Loucy (cell line): ENCODE results near the gene HPSE2.

Source experiments
- H2AFZ ChIP-seq: fragments of 200-600 bp; sonication (generic); 2 replicates; pipeline ENCODE4 v1.6.0; 2016; ENCODE audit warnings: antibody characterized with exemption, mild to moderate bottlenecking, low read length, moderate library complexity
- H3F3A ChIP-seq: fragments of 200-600 bp; 2 replicates; pipeline ENCODE4 v1.6.0; 2016; ENCODE audit warnings: antibody characterized with exemption, low read depth, mild to moderate bottlenecking
- H3K27me3 ChIP-seq: fragments of 200-600 bp; sonication (generic); 2 replicates; pipeline ENCODE4 v1.6.1; 2014; ENCODE audit warnings: low read length, mild to moderate bottlenecking; ENCODE audit not compliant: insufficient read depth, poor library complexity, severe bottlenecking
- H3K36me3 ChIP-seq: fragments of 200-600 bp; sonication (generic); 2 replicates; pipeline ENCODE4 v1.6.1; 2016; ENCODE audit warnings: low read length; ENCODE audit not compliant: insufficient read depth
- H3K4me1 ChIP-seq: fragments of 200-600 bp; sonication (generic); 2 replicates; pipeline ENCODE4 v1.5.1; 2014; ENCODE audit warnings: low read length, mild to moderate bottlenecking; ENCODE audit not compliant: insufficient read depth, poor library complexity, severe bottlenecking
- H3K4me2 ChIP-seq: fragments of 200-600 bp; sonication (generic); 2 replicates; pipeline ENCODE4 v1.6.0; 2014; ENCODE audit warnings: antibody characterized with exemption, low read length, low read depth, mild to moderate bottlenecking; ENCODE audit not compliant: poor library complexity, severe bottlenecking
- H3K4me3 ChIP-seq: fragments of 200-600 bp; sonication (generic); 2 replicates; pipeline ENCODE4 v1.5.1; 2014; ENCODE audit warnings: low read length, mild to moderate bottlenecking, mixed read lengths; ENCODE audit not compliant: poor library complexity, severe bottlenecking
- H3K79me2 ChIP-seq: fragments of 200-600 bp; sonication (generic); 2 replicates; pipeline ENCODE4 v1.6.1; 2014; ENCODE audit warnings: low read length; ENCODE audit not compliant: insufficient read depth
- H3K9ac ChIP-seq: fragments of 200-600 bp; sonication (generic); 2 replicates; pipeline ENCODE4 v1.6.0; 2014; ENCODE audit warnings: mild to moderate bottlenecking, low read depth, low read length, moderate library complexity; ENCODE audit not compliant: poor library complexity, severe bottlenecking
- H3K9me2 ChIP-seq: fragments of 200-600 bp; sonication (generic); replicated peaks from 2 replicates; pipeline ENCODE4 v1.6.1; 2016; ENCODE audit warnings: low read depth, low read length, mixed read lengths
- H3K9me3 ChIP-seq: fragments of 200-600 bp; sonication (generic); 2 replicates; pipeline ENCODE4 v1.6.1; 2014; ENCODE audit warnings: mild to moderate bottlenecking, antibody characterized with exemption, low read length, low read depth; ENCODE audit not compliant: insufficient read depth
- H4K20me1 ChIP-seq: fragments of 200-600 bp; sonication (generic); 2 replicates; pipeline ENCODE4 v1.6.0; 2014; ENCODE audit warnings: antibody characterized with exemption, low read length, mild to moderate bottlenecking; ENCODE audit not compliant: insufficient read depth, poor library complexity, severe bottlenecking
- EZH2phosphoT487 ChIP-seq: fragments of 200-600 bp; IDR thresholded peaks from 2 replicates; pipeline ENCODE4 v1.6.1; 2018; ENCODE audit warnings: antibody characterized with exemption, mild to moderate bottlenecking, moderate library complexity, borderline replicate concordance
- TF ChIP-seq, protein P1 (sequence below): fragments of 200-600 bp; sonication (generic); conservative IDR thresholded peaks from 2 replicates; pipeline ENCODE4 v1.5.1; 2014; ENCODE audit warnings: mild to moderate bottlenecking, antibody characterized with exemption, low read length

The HPSE2 gene

GRCh38 chr10:98694883-98695282 lies 540.8 kb downstream of the HPSE2 start:
- Histone ChIP-seq H3K9me2 (no peaks in the 10 kb centered on the region), H3K79me2 (no peaks in the 10 kb centered on the region), H3K36me3 (no peaks in the 10 kb centered on the region), H3K9ac (no peak overlapping the region), H4K20me1 (no peaks in the 10 kb centered on the region), H3K9me3 (no peaks in the 10 kb centered on the region), H3K4me3 (no peak overlapping the region), H3K4me1 (no peaks in the 10 kb centered on the region), H3F3A (no peaks in the 10 kb centered on the region), H3K27me3 (no peaks in the 10 kb centered on the region), H2AFZ (no peak overlapping the region), H3K4me2 (no peak overlapping the region)
- TF ChIP-seq, protein P1, sequence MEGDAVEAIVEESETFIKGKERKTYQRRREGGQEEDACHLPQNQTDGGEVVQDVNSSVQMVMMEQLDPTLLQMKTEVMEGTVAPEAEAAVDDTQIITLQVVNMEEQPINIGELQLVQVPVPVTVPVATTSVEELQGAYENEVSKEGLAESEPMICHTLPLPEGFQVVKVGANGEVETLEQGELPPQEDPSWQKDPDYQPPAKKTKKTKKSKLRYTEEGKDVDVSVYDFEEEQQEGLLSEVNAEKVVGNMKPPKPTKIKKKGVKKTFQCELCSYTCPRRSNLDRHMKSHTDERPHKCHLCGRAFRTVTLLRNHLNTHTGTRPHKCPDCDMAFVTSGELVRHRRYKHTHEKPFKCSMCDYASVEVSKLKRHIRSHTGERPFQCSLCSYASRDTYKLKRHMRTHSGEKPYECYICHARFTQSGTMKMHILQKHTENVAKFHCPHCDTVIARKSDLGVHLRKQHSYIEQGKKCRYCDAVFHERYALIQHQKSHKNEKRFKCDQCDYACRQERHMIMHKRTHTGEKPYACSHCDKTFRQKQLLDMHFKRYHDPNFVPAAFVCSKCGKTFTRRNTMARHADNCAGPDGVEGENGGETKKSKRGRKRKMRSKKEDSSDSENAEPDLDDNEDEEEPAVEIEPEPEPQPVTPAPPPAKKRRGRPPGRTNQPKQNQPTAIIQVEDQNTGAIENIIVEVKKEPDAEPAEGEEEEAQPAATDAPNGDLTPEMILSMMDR = no peak
- TF ChIP-seq EZH2phosphoT487 = no peak

DNA sequence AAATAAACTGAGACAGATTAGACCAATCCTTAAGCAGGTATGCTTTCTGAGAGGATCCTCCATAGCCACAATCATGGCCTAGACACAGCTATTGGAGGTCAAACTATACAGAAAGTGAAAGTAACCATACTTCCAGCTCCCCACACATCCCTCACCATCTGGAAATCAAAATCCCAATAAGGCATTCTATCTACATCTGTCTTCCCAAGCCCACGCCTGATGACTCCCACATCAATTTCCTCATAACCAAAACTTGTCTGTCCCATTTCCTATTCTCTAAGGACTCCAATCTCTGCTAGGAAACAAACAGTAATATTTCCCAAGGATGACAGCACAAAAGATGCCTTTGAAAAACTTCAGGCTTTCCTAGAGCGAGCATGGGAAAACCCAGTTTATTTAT lies 541.6 kb downstream of the HPSE2 start:
- no peaks in the 10 kb centered on the region for H3K9me2 ChIP-seq
- no peak overlapping the region for H3K4me3 ChIP-seq
- H4K20me1 ChIP-seq = no peaks in the 10 kb centered on the region
- TF ChIP-seq, protein P1 = no peak
- no peak for TF ChIP-seq EZH2phosphoT487
- no peaks in the 10 kb centered on the region for H3K79me2 ChIP-seq
- H3K9me3 ChIP-seq = no peaks in the 10 kb centered on the region
- H3K27me3 ChIP-seq = no peaks in the 10 kb centered on the region
- H3K9ac ChIP-seq = no peak overlapping the region
- no peak overlapping the region for H3K4me2 ChIP-seq
- no peaks in the 10 kb centered on the region for H3K4me1 ChIP-seq
- H2AFZ ChIP-seq = peak overlapping the region; percentile 44; the same call in 1 of the 2 replicates
- no peaks in the 10 kb centered on the region for H3F3A ChIP-seq
- H3K36me3 ChIP-seq = no peaks in the 10 kb centered on the region

GRCh38 chr10:98687685-98688084 lies 548.0 kb downstream of the HPSE2 start:
- Histone ChIP-seq H3K4me2 (no peak overlapping the region), H3K9me2 (no peaks in the 10 kb centered on the region), H3K4me1 (no peaks in the 10 kb centered on the region), H3K79me2 (no peaks in the 10 kb centered on the region), H3F3A (no peaks in the 10 kb centered on the region), H3K4me3 (no peak overlapping the region), H2AFZ (no peak overlapping the region), H3K27me3 (peaks cover 8% of the 10 kb centered on the region), H4K20me1 (no peaks in the 10 kb centered on the region), H3K36me3 (no peaks in the 10 kb centered on the region), H3K9ac (no peak overlapping the region), H3K9me3 (0 out of 2 replicates have a peak, but pooled peaks cover 7% of the 10 kb centered on the region)
- TF ChIP-seq EZH2phosphoT487 = no peak
- TF ChIP-seq, protein P1 = no peak
